ENCODE results near the gene CAMTA1.

CAMTA1 gene

GRCh38 chr1:7015022-7015421 lies 229.8 kb downstream of the CAMTA1 start (continued):
- TF ChIP-seq TSHZ2 (CRISPR knock-in tag; IDR thresholded peaks at IDR 0.05) (no peak), PPARA (CRISPR knock-in tag; IDR thresholded peaks at IDR 0.05; ENCODE audit: borderline replicate concordance) (no peak), OSR1 (CRISPR knock-in tag; IDR thresholded peaks at IDR 0.05) (no peak), GLIS3 (CRISPR knock-in tag; IDR thresholded peaks at IDR 0.05) (no peak), SNAI2 (CRISPR knock-in tag; IDR thresholded peaks at IDR 0.05) (no peak), ZNF565 (CRISPR knock-in tag; conservative IDR thresholded peaks at IDR 0.05; ENCODE audit: low read depth) (no peak), TOX (CRISPR knock-in tag; IDR thresholded peaks at IDR 0.05; ENCODE audit: borderline replicate concordance) (no peak), ZFP30 (CRISPR knock-in tag; IDR thresholded peaks at IDR 0.05) (no peak), RARB (CRISPR knock-in tag; IDR thresholded peaks at IDR 0.05) (no peak), ARNTL (CRISPR knock-in tag; IDR thresholded peaks at IDR 0.05; ENCODE audit: borderline replicate concordance, low read depth) (no peak), ZNF8 (CRISPR knock-in tag; IDR thresholded peaks at IDR 0.05) (no peak)

- TF ChIP-seq OSR1 (CRISPR knock-in tag; IDR thresholded peaks at IDR 0.05) (no peak), ZNF8 (CRISPR knock-in tag; IDR thresholded peaks at IDR 0.05) (no peak), TSHZ2 (CRISPR knock-in tag; IDR thresholded peaks at IDR 0.05) (no peak), CSRNP3 (CRISPR knock-in tag; IDR thresholded peaks at IDR 0.05) (no peak), RARB (CRISPR knock-in tag; IDR thresholded peaks at IDR 0.05) (no peak), CREB5 (CRISPR knock-in tag; IDR thresholded peaks at IDR 0.05; ENCODE audit: low read depth) (no peak), POU6F1 (CRISPR knock-in tag; IDR thresholded peaks at IDR 0.05; ENCODE audit: borderline replicate concordance, low read depth) (no peak)
- no peak for ATAC-seq
These were observed 233.1 kb downstream of the CAMTA1 start for GRCh38 chr1:7018351-7018750.

GRCh38 chr1:7018826-7019225 lies 233.6 kb downstream of the CAMTA1 start:
- ATAC-seq, result no peak
- TF ChIP-seq ARNTL (CRISPR knock-in tag; IDR thresholded peaks at IDR 0.05; ENCODE audit: borderline replicate concordance, low read depth) (no peak), BACH2 (CRISPR knock-in tag; IDR thresholded peaks at IDR 0.05; ENCODE audit: borderline replicate concordance) (no peak), TCF4 (CRISPR knock-in tag; IDR thresholded peaks at IDR 0.05; ENCODE audit: borderline replicate concordance) (no peak), ZC3H10 (CRISPR knock-in tag; IDR thresholded peaks at IDR 0.05) (no peak), ZNF70 (CRISPR knock-in tag; IDR thresholded peaks at IDR 0.05) (no peak)
- TF ChIP-seq, protein P1, sequence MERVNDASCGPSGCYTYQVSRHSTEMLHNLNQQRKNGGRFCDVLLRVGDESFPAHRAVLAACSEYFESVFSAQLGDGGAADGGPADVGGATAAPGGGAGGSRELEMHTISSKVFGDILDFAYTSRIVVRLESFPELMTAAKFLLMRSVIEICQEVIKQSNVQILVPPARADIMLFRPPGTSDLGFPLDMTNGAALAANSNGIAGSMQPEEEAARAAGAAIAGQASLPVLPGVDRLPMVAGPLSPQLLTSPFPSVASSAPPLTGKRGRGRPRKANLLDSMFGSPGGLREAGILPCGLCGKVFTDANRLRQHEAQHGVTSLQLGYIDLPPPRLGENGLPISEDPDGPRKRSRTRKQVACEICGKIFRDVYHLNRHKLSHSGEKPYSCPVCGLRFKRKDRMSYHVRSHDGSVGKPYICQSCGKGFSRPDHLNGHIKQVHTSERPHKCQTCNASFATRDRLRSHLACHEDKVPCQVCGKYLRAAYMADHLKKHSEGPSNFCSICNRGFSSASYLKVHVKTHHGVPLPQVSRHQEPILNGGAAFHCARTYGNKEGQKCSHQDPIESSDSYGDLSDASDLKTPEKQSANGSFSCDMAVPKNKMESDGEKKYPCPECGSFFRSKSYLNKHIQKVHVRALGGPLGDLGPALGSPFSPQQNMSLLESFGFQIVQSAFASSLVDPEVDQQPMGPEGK (CRISPR knock-in tag; IDR thresholded peaks at IDR 0.05; ENCODE audit: borderline replicate concordance), result no peak
